HG02981 (cell line): ENCODE data around the gene SPTY2D1.
"Not testable (repeated sequence)": the region's sequence is repeated elsewhere in the genome, so short reads cannot be mapped to it uniquely, and the experiment has no call there.

Experiments
- ATAC-seq: cut with Tn5 transposase; IDR thresholded peaks from one replicate; pipeline ENCODE4 v1.9.1; 2021; ENCODE audit warnings: mild to moderate bottlenecking, moderate library complexity; ENCODE audit not compliant: unreplicated experiment

The SPTY2D1 gene

DNA sequence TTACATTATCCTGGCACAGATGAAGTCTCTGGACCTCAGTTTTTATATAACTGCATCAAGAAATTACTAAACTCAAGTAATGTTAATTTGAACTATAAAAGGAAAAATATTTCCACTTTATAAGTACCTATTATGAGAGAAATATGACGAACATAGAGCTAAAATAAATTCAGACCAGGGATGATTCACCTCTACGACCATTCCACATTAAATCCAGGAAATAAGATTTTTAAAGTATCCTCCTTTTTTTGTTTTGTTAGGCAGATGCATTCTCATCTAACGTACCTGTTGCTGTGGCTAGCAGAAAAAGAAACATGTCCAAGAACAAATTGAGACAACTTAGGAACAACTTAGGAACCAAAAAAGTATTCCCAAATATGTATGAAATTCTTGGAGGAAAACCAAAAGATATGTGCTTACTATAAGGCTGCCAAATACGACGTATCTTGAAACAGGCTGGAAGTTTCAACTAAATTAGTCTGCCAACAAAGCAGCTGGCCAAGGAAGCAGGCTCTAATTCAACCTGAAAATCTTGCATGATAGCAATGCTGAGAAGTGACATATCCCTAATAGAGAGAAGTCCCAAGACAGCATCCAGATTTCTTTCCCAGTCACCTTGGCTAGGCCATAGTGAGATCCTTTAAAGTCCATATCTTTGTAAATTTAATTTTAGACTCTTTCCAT is 15.7 kb downstream of the SPTY2D1 start:
- no peak for ATAC-seq

DNA sequence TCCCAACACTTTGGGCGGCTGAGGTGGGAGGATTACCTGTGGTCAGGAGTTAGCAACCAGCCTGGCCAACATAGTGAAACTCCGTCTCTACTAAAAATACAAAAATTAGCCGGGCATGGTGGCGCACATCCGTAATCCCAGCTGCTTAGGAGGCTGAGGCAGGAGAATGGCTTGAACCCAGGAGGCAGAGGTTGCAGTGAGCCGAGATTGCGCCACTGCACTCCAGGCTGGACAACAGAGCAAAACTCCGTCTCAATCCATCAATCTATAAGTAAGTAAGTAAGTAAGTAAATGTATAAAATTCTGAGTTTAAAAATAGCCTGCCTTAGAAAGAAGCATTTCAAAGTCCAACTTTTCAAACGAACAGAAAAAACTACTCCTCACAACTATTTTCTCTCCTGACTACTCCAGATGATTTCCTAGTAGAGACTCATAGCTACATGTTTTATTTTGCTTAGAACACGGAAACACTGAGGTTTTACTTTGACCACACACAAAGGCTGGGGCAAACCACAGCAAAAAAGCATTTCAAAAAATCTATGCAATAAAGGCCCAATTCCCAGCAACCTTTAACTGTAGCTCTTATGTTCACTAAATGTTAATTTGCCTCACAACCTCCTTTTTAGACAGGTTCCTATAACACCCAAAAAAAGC is 16.3 kb downstream of the SPTY2D1 start:
- ATAC-seq, result no peak

DNA sequence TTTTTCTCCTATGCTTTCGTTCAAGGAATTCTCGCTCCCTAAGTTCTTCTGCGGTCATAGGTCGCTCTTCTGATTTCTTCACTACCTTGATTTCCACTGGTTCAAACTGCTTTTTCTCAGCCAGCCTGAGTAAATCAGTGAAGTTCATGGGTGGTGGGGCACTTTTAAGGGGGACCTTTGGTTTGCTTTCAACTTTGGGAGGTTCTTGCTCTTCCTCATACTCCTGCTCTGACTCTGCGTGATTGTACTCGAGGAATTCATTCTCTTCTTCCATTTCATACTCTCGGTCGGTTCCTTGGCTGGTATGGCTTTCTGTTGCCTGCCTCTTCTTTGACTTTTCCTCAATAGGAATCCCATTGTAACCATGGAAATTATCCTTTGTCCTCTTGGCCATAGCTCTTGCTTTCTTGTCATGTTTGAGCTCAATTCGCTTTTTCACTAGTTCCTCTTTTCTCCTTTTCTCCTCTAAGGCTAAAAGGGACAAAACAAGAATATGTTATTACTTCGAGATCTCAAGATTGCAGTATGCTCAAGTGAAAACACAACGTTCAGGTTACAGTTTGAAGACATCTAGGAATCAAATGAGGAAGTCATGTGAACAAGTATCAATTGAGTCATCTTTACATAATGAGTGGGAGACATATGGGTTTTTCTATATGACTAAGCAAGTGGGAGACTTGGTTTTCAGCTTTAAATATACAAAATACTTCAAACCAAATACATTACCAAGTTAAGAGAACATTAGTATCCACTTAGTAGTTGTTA is 18.3 kb downstream of the SPTY2D1 start:
- ATAC-seq, result peak; percentile 89

DNA sequence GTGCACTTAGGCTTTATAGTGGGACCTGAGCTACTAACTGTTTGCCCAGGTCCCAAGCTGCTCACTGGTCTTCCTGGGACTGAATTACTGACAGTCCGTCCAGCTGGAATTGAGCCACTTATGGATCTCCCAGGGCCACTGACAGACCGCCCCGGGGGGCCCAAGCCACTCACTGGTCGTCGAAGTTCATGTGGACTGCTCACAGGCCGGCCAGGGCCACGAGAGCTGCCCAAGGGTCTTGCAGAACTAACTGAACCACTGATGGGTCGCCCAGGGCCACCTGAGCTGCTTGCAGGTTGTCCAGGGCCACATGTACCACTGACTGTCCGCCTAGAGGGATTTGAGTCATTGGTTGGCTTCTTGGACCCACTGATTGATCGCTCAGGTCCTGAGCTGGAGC is 19.5 kb downstream of the SPTY2D1 start:
- no peak for ATAC-seq

DNA sequence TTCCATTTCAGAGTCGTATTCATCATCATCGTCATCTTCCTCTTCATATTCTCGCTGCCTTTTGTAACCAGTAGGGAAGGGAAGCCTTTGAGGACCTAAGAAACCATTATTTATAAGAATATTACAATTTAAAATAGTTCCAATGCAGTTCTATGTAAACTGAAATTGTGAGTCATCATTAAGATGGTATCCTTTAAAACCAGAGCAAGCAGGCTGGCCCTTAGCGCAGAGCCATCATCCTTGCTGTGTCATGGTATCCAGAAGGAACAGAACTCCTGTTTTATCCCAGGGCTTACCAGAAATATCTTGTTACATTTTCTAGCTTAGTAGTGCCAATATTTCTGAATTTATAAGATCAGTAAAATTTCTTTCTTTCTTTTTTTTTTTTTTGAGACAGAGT is 21.7 kb downstream of the SPTY2D1 start:
- no peak for ATAC-seq

DNA sequence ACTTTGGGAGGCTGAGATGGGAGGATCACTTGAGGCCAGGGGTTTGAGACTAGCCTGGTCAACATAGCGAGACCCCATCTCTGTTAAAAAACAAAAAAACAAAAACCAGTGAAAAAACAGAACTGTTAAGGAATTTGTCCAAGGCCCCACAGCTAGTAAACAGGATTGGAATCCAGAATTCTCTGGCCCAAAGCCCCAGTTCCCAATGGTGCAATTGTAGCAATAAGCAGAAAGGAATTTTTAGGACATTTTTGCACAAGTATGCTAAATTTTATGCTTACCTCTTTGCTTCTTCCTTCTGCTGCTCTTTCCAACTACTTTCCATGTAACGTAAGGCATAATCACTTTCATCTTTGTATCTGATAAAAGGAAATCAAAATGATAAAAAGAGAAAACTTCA is 22.9 kb downstream of the SPTY2D1 start:
- no peak for ATAC-seq

DNA sequence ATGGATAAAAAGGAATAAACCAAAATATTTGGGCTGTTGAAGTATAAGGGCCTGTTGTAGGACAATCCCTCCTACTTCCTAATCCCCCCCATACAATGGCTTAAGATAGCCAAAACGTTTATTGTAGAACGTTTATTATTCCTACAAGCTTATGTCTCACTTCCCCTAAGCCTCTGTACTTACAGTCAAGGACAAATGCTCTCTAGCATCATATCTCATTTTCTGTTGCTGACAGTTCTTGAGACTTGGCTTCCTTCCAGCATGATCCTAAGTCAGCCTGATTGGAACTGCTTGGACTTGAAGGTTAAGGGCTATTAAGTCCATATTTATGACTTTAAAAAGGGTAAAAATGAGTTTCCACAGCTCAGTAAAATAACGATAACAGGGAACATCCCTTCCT is 25.8 kb downstream of the SPTY2D1 start:
- ATAC-seq, result no peak

DNA sequence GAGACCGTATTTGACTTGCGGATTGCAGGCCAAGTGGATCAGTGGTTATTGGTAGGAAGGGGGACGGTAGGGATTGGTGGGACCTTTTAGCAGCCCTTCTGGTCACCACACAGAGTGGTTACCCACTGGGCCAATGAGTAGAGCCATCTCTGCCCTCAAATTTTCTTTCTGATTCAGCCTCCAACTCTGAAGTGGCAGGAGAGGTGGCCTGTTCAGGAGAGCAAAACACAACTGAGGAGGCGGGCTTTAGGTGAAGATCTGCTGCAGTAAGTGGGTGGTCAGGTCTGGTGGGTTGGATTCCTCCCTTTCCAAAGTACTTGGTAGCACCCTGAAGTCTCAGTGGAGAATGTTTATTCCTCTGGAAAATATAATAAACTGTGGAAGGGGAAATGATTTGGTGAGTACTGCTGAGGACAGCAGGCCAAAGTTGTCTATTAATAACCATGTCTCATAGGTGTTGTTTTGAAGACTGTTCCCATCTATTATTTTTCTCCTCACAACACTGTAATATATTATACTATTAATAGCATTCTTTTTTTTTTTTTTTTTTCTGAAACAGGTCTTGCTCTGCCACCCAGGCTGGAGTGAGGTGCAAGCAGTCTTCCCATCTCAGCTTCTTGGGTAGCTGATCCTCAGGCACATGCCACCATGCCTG is 33.1 kb downstream of the SPTY2D1 start:
- no peak for ATAC-seq

DNA sequence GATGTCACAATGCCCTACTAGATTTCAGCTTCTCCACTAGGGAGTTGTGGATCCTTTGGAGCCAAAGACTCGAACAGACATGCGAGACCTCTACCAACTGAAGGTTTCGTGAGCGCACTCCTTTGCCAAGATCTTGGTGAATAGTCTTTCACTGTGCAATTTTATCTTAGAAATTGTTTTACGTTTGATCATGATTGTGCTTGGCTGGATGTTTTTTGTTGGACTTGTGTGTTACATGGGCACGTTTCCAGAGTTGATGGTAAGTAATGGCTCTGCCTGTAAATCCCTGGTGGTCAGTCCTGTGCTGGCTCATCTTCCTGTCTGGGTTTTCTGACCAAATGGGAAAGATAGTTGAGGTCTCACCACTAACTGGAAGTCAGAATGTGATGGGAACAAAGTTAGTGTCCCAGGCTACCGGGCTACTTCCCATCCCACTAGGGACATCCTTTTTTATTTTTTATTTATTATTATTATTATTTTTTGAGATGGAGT is 34.4 kb downstream of the SPTY2D1 start, which contains the start of gene MISFA:
TSS of gene MISFA (plus strand) at position 51 of the 492 bp plus-strand sequence. CDS start at position 191, 140 bp downstream.
- ATAC-seq, result no peak

DNA sequence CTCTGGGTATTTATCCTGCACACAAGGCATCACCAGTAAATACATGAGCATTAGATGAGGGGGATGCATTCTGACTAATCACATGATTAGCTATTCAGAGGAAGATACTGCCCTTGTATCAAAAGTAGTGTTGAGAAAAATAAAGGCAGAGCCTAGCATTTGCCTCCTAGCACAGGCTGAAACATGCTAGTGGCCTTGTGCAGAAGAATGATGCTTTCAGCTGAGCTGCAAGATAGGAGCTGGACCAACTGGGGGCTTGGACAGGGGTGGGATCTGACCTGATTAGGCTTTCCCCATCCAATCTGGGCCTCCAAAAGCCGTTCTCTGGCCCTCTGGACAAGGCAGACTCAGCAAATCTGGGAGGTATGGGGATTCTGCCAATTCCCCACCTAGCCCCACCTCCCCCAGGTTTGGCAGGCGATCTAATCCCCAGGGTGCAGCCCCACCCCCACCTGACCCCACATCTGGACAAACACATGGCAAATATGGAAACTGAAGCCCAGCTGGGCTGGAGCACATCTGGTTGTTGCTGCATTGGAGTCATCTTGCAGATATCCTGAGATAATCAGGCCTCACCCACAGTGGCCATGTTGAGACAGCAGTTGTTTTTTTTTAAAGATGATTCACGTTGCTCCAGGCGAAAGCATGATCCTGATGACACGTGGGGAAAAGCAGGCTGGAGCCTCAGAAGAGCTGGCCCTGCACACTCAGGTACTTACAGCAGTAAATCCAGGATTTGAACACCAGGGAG is 39.0 kb downstream of the SPTY2D1 start:
- no peak for ATAC-seq

DNA sequence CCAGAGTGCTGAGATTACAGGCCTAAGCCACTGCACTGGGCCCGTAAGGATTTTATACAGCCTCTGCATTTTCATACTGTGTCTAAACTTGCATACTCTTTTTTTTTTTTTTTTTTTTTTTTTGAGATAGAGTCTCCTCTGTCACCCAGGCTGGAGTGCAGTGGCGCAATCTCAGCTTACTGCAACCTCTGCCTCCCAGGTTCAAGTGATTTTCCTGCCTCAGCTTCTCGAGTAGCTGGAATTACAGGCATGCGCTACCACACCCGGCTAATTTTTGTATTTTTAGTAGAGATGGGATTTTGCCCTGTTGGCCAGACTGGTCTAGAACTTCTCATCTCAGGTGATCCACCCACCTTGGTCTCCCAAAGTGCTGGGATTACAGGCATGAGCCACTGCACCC is 40.1 kb downstream of the SPTY2D1 start:
- not testable (repeated sequence) for ATAC-seq

DNA sequence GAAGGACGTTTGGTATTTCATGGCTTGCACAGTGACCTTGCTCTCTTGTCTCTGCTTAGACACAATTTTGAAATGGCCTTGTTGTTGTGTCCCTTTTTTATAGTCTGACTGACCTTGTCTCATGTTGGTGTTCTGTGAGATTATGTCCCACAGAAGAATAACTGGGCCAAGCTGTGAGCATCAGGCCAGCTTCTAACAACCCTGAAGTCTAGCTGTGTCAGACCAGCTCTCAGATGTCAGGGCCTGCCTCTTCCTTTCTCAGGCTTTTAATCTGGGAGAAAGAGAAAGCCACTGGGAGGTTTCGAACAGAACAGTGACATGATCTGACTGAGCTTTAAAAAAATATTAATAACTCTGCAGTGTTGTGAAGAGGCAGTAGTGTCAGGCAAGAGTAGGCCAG is 43.6 kb downstream of the SPTY2D1 start:
- ATAC-seq, result no peak

DNA sequence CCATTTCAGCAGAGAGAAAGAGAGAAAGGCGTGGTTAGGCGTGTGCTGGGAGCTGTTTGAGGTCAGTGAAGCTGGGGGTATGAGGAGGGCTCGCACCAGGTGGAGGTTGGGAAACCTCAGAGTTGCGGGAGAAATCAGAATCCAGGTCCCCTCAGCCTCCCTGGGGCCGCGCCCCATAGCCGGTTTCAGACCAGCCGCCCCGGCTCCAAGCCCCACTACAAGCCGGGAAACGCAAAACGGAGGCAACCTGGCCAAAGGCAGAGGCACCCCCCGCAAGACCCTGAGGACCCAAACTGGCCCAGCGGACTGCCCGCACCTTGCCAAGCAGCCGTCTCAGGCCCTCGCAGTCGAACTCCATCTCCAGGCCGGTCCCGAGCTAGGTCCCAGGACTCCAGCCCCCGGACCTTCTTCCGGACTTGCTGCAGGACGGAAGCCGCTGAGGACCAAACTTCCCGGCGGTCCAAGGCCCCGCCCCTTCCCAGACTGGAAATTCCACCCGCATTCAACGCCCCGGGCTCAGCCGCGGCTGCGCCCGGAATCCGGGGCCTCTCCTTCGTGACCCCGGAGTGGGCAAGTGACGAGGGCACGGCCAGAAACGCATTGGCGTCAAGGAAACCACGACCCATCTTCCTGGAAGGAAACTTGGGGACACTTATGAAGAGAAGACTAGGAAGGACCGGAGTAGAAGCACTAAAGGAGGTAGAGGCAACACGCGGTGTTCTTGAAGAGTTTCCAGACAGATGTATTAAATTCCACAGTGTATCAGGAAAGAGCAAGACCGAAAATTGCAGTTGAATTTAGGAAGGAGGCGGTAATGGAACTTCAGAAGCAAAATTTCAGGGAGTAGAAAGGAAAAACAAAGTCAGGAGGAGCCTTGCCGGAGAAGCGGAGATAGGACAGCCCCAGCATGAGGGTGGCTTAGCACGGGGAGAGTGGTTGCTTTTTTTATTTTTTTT is 45.6 kb downstream of the SPTY2D1 start, which contains the start of gene UEVLD:
TSS of gene UEVLD (minus strand) at position 438 of the 956 bp plus-strand sequence. CDS start at position 358, 80 bp downstream.
- peak; percentile 55 for ATAC-seq

DNA sequence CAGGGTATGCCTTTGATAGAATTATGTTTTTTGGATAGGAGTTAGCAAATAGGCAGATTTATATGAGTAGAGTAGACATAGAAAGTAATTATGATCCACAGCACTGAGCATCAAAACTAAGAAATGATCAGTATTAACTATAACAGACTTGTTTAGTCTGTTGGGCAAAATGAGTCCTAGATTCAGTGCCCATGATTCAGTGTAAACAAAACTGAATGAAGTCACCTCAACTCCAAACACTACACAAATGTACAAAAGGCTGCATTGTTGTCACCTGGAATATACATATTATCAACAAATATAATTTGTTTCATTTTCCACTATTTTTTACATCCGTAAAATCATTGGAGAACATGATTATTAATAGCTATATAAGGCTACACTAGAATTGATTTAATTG is 52.3 kb downstream of the SPTY2D1 start:
- ATAC-seq, result no peak

DNA sequence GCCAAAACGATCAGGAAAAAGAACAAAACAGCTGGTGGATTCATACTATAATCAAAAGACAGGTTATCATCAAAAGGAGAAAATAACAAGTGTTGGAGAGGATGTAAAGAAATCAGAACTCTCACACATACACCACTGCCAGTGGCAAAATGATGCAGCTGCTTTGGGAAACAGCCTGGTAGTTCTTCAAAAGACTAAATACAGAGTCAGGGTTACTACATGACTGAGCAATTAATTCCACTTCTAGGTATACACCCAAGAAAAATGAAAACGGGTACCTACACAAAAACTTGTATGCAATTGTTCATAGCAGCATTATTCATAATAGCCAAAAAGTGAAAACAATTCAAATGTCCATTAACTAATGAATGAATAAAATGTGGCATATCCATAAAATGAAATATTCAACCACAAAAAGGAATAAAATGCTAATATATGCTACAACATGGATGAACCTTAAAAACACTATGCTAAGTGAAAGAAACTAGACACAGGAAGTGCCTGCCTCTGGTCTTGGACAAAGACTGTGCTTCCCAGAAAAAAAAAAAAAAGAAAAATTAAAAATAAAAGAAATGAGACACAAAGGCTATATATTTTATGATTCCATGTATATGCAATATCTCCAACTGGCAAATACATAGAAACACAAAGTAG is 53.9 kb downstream of the SPTY2D1 start:
- no peak for ATAC-seq

DNA sequence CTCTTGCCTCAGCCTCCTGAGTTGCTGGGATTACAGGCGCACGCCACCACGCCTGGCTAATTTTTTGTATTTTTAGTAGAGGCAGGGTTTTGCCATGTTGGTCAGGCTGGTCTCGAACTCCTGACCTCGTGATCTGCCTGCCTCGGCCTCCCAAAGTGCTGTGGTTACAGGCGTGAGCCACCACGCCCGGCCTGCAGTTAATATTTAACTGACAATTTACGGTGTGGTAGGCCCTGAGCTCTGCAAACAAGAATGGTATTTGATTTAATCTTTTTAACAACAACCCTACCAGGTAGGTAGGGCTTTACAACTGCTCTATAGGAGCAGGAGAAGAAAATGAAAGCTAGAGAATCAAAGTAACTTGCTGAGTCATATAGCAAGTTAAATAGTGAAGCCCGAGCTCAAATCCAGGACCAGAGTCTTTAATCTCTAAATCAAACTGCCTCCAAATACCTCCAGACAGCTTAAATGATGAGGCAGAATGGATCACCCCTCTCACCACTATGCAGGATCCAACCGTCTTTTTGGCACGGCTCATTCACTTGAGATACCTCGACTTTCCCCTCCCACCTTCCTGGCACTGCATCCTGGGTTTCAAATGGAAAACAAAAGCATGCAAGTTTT is 55.1 kb downstream of the SPTY2D1 start:
- ATAC-seq, result peak; percentile 85

DNA sequence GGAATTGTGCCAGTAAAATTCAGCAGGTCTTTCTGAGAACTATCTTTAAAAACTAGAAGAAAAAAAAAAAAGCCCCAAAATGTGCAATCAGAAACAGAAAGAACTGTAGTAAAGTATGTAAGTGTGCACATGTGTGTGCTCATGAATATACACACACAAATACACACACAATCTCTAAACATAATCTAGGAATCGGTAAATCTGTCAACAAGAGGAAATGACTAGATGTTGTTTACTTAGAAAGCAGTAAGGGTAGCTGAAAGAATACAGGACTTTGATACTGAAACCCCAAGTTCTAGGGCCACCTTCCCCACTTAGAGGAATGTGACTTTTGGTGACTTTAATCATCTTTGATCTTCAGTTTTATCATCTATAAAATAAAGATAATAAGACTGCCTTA is 58.8 kb downstream of the SPTY2D1 start:
- ATAC-seq, result no peak

DNA sequence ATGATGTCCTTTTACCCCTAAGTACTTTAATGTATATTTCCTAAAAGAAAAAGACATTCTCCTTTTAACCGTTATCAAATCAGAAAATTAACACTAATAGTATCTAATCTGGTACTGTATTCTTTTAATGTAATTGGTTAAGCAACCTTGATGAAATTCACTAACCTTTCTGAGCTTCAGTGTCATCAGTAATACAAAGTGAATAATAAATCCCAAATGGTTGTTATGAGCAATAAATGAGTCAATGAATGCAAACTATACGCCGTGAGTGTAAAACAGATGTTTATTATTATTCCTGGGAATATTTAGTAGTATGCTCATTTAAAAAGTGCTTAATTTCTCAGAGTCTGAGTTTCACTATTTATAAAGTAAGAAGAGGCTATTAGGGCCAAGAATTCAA is 67.1 kb downstream of the SPTY2D1 start:
- ATAC-seq, result no peak
